Measurements from ENCODE around the gene HDLBP.
"Not testable (repeated sequence)": the region's sequence is repeated elsewhere in the genome, so short reads cannot be mapped to it uniquely, and the experiment has no call there.

The HDLBP gene

DNA sequence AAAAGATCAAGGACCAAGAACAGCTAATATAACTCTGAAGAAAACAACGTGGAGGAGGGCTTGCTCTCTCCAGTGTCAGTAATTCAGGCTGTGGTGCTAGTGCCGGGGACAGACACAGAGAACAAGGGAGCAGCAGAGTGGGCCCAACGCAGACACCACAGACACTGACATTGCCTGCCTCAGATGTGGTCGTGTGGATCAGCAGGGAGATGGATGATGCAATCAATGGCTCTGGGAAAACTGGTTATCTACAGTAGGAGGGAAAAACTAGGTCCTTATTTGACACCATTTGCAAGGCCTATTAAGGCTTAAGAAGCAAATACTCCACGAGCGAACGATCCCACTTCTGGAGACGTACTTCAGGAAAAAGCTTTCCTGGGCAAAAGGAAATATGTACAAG is 36.1 kb downstream of the HDLBP start:
- DNase-seq (ENCODE audit: low read depth, low spot score): no peak

DNA sequence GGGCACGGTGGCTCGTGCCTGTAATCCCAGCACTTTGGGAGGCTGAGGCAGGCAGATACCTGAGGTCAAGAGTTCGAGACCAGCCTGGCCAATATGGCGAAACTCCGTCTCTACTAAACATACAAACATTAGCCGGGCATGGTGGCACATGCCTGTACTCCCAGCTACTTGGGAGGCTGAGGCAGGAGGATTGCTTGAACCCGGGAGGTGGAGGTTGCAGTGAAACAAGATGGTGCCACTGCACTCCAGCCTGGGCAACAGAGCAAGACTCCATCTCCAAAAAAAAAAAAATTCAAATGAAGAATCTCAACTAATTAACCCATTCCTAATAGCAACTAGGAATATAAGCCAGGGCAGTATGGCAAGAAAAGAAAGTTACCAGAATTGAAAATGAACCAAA is 37.2 kb downstream of the HDLBP start:
- not testable (repeated sequence) for DNase-seq (ENCODE audit: low read depth, low spot score)

- no peak for DNase-seq (ENCODE audit: low read depth, low spot score)
These were observed 39.6 kb downstream of the HDLBP start for GRCh38 chr2:241275910-241276309.

GRCh38 chr2:241275504-241275903 is 40.0 kb downstream of the HDLBP start:
- no peak for DNase-seq (ENCODE audit: low read depth, low spot score)

- DNase-seq (ENCODE audit: low read depth, low spot score): no peak
These were observed 41.3 kb downstream of the HDLBP start for GRCh38 chr2:241274127-241274526.

DNA sequence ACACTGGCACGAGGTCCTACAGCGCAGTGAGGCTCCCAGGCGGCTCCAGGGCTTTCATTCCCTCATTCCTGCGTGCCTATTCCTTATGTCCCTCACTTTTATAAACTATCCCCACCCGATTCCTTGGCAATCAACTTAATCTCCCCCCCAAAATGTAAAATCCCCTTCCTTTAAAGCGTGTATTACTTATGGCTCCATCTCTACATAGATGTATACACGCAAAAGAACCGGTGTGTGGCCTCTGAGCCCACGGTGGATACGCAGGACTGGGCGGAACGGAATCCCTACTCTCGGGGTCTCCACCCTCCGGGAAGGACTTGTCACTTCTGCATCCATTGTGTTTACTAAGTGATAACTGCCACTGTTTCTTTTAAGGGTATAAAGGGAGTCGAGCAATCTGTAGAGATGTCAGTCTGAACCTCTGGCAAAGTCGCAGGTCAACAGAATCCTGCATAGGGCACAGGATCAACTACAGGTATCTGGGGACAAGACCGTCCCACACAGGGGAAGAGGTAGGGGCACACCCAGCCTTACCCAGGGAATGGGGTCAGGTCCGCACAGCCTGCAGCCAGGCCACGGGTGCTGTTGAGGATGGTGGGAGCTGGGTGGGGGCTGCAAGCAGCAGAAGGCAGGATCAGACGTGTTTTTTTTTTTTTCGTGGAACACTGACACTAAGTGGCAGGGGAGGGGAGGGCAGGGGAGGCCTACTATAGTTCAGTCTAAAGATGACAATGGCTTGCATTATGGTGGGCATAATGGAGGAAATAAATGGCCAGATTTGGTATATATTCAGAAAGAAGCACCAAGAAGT is 42.1 kb downstream of the HDLBP start:
- DNase-seq (ENCODE audit: low read depth, low spot score): no peak

GRCh38 chr2:241272303-241273209 is 42.9 kb downstream of the HDLBP start:
- DNase-seq (ENCODE audit: low read depth, low spot score): no peak

- peak; percentile 25 for DNase-seq (ENCODE audit: low read depth, low spot score)
These were observed 43.7 kb downstream of the HDLBP start for GRCh38 chr2:241271706-241272302.

DNA sequence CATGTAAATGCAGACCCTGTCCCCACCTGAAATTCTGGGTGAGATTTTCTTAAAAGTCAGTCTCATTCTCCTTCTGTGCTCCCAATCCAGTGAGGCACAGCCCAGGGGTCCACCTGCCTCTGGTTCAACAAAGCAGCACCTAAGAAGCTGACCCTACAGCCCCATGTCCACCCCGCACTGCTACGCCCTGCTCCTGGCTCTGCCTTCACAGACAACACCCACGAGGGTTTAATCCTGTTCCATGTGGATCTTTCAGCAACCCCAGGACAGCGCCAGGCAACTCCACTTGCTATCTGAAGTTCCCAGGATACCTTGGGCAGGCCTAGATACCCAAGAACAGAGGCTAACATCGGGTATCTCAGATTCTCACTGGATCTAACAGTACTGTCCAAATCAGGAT is 44.9 kb downstream of the HDLBP start:
- no peak for DNase-seq (ENCODE audit: low read depth, low spot score)

DNA sequence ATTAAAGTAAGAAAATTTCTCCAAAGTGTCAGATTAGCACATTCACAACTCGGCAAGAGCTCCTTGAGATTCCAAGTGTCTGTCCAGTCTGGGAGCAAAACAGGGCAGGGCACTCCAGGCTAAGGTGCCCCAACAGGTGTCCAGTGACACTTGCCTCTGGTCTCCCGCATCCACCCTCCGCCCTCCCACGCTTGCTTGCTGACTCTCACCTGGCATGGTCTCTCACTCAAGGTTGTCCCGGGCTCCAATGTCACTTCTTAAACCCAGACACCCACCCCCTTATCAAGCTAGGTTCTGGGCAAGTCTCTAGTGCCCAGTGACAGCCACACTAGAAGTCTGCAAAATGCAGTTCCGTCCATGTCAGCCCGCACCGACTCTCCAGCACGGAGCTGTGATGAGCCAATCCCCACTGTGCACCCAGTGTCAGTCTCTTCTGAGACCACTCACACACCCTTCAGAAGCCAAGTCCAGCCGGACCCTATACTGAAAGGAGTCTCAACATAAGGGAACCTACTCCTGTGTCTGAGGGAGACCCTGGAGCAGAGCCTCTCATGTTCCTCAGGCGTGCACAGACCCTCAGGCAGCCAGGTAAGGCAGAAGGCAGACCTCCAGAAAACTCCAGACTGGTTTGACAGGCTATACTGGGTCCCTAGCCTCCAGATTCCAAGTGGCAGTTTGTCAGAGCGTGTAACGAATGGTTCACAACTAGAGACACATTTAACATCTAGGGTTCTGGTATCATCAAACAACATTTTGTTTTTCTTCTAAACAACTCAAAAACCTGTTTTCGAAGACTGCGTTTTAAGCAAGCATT is 45.6 kb downstream of the HDLBP start:
- no peak for DNase-seq (ENCODE audit: low read depth, low spot score)

DNA sequence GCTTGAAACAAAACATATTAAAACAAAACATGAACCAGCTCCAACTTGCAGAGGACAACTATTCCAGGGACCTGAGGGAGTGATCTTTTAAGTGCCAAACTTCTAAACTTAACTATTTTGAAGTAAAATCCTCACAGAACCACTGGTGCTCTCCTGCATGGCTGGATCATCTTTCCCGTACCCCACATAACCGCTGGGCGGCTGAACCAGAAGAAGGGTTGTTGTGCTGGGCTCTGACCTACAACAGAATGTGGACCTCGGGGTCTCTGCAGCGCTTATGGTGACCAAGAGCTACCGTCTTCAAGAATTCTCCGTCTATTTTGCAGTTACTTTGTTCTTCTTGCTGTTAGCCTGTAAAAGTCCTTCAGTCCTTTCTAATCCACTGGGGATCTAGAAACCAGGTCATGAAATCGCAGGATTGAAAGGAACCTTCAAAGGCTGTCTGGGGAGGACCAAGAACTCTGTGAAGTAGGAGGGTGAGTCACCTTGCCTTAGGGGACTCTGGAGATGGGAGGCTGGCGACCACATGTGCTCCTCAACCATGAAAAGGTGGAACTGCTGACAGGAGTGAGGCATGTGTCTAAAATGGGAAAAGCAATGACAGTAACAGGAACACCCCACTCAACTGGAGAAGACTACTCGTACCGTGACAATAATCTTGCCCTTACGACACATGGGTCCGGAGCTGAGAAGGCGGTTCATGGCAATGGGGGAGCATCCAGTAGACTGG is 46.6 kb downstream of the HDLBP start:
- no peak for DNase-seq (ENCODE audit: low read depth, low spot score)

DNA sequence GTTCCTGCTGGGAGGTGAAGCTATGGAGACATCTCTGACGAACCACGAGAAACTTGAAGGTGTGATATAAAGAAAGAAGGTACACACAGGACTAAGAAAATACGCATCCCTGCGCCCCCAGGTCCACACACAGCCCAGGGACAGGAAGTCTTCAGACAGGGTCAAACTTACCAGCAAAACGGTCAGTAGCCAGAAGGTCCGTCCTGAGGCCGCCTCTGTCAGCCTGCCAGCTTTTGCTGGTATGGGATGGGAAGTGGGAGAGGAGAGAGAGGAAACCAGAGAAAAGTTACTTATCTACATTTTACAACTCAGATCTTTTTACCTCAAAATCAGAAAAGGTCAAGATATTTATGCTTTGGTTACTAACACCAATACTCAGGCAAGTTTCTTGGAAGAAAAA is 47.2 kb downstream of the HDLBP start:
- DNase-seq (ENCODE audit: low read depth, low spot score): no peak

DNA sequence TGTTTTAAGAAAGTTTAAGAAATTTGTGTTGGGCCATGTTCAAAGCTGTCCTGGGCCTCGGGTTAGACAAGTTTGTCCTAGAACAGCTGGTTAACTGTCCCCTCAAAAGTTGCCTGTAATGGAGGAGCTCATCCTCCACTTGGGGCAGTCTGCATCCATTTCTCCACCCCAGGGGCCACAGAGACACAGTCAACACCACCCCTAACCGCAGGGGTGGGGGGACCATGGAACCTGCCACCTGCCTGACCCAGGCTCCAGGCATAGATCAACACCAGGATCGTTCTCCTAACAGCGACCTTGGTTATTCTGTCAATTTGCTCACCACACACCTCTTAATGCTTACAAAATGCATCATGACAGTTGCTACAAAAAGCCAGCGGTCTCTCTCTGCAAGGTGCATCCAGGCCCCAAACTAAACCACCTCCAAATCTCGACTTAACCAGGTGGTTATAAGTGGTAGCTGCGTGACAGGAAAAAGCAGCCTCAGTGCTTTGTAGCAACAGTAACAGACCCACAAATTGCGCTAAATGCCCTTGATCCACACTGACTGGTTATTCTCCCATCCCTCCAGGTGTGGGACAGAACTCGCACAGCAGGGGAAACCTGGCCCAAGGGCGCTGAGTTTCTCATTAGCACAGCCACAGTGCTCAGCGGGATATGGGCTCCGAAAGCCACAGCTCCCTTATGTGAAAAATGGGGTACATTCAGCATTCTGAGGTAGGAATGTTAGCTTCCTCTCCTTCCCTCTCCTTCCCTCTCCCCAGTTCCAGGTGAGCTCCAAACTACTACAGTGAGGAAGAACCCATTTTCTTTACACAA is 48.0 kb downstream of the HDLBP start:
- no peak for DNase-seq (ENCODE audit: low read depth, low spot score)

GRCh38 chr2:241265506-241265905 is 50.0 kb downstream of the HDLBP start:
- DNase-seq (ENCODE audit: low read depth, low spot score): no peak

DNA sequence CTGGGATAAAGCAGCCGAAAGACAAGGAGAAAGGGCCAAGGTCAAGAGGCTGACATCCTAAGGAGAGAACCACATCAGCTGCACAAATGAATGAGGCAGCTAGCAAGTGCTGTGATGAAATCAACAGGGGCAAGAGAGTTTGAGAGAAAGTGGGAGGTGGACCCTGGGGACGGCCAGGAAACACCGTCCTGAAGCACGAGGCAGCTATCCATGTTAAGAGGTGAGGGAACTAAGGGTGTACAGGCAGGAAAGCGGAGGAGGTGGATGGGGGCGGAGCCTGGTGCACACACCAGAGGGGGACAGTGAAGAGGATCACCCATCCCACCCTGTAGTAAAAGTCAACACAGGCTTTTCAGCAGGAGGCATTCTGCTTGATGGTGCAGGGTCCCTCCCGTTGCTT is 52.4 kb downstream of the HDLBP start:
- DNase-seq (ENCODE audit: low read depth, low spot score): no peak

DNA sequence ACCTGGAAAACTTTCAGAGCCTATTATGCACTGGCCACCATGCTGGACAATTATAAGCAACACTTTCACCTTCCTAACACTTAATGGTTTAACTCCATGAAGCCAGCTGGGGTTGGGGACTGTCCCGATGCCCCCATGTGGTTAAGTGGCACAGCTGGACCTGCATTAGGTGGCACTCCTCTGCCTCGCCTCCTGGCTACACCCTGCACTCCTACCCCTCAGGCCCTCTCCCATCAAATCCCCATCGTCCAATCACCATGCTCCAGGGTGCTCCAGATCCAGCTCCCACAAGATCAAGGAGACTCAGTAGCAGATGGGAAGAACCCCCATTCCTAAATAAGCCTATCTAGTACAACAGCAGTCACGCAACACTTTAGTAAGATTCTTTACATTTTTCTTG is 53.8 kb downstream of the HDLBP start:
- DNase-seq (ENCODE audit: low read depth, low spot score): no peak

- no peak for DNase-seq (ENCODE audit: low read depth, low spot score)
These were observed 54.6 kb downstream of the HDLBP start for GRCh38 chr2:241260911-241261310.

DNA sequence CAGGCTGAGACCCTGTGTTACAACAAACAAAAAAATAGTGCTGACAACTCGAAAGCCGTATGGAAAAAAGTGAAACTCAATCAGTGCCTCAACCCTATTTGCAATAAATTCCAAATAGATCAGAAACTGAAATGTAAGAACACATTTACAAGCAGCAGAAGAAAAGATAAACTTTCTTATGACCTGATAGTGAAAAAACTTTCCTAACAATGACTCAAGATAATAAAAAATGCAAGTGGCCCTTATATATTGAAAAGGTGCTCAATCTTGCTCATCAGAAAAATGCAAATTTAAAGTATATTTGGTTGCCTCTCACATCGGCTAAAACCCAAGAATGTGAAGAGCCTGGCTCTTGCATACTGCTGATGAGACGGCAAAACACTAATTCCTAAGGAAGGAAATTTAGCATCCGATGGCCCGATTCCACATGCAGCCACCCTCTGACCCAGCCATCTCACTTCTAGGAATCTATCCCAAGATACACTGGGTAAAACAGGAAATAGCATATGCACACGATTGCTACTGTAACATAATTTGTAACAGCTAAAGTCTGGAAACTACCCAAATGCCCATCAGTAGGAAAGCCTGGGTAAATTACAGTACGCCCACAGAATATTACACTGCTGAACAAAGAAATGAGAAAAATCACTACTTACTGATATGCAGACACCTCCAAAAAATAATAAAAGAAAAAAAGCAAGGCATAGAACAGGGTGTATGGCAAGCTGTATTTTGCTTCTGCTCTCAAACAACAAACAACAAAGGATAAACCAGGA is 56.8 kb downstream of the HDLBP start:
- DNase-seq (ENCODE audit: low read depth, low spot score): no peak

GRCh38 chr2:241257419-241258032 is 57.9 kb downstream of the HDLBP start:
- no peak for DNase-seq (ENCODE audit: low read depth, low spot score)
